NCI-H748 (cell line): ENCODE results near the gene NUDT12.

Source experiments
- DNase-seq: peaks from one replicate; lab custom pipeline; 2025; ENCODE audit not compliant: unreplicated experiment; lab: John Stamatoyannopoulos, UW

The NUDT12 gene

GRCh38 chr5:103562453-103563157 lies at the start of gene NUDT12:
Gene NUDT12 (minus strand): TSS chr5:103562789. CDS start chr5:103560248, 2,541 bp downstream.
- no peak for DNase-seq

GRCh38 chr5:103607346-103607745 lies 44.8 kb upstream of the NUDT12 start:
- no peak for DNase-seq

GRCh38 chr5:103605277-103605676 lies 42.7 kb upstream of the NUDT12 start:
- DNase-seq: peak; percentile 27

- DNase-seq: no peak
Measured at GRCh38 chr5:103602438-103602837, 39.8 kb upstream of the NUDT12 start.

- no peak for DNase-seq
Measured at GRCh38 chr5:103601314-103601713, 38.7 kb upstream of the NUDT12 start.

GRCh38 chr5:103600086-103600485 lies 37.5 kb upstream of the NUDT12 start:
- no peak for DNase-seq

GRCh38 chr5:103598997-103599566 lies 36.5 kb upstream of the NUDT12 start:
- DNase-seq: no peak

- no peak for DNase-seq
Measured at GRCh38 chr5:103590221-103590620, 27.6 kb upstream of the NUDT12 start.

- DNase-seq: no peak
Measured at GRCh38 chr5:103589776-103590175, 27.2 kb upstream of the NUDT12 start.

- no peak for DNase-seq
Measured at GRCh38 chr5:103589357-103589756, 26.8 kb upstream of the NUDT12 start.

- peak; percentile 85 for DNase-seq
Measured at GRCh38 chr5:103587185-103587748, 24.7 kb upstream of the NUDT12 start.

GRCh38 chr5:103582364-103582763 lies 19.8 kb upstream of the NUDT12 start:
- peak; percentile 74 for DNase-seq

- DNase-seq: no peak
Measured at GRCh38 chr5:103573411-103573810, 10.8 kb upstream of the NUDT12 start.

GRCh38 chr5:103572454-103572853 lies 9.9 kb upstream of the NUDT12 start:
- DNase-seq: no peak

GRCh38 chr5:103571730-103572129 lies 9.1 kb upstream of the NUDT12 start:
- no peak for DNase-seq

- DNase-seq: no peak
Measured at GRCh38 chr5:103569313-103570060, 6.9 kb upstream of the NUDT12 start.

GRCh38 chr5:103565719-103566118 lies 3.1 kb upstream of the NUDT12 start:
- DNase-seq: no peak

GRCh38 chr5:103561685-103562452 lies 720 bp downstream of the NUDT12 start:
- DNase-seq: no peak

- DNase-seq: no peak
Measured at GRCh38 chr5:103560826-103561225, 1.8 kb downstream of the NUDT12 start.

GRCh38 chr5:103546858-103547257 lies 15.7 kb downstream of the NUDT12 start:
- DNase-seq: no peak

GRCh38 chr5:103542441-103542840 lies 20.1 kb downstream of the NUDT12 start:
- DNase-seq: no peak
